Suprapubic skin (tissue), 3 donors: ENCODE data around the gene RAB40A.

Experiments
- POLR2A ChIP-seq, 2 donors: fragments of 450-650 bp; IDR thresholded peaks; one replicate each; pipeline ENCODE4 v1.6.1; 2017; ENCODE audit warnings: antibody characterized with exemption in 2 of 2, mild to moderate bottlenecking in 2 of 2, moderate library complexity in 2 of 2
- TF ChIP-seq, protein P1 (sequence below), 2 donors: fragments of 200-600 bp in 1 of 2; fragments of 450-650 bp in 1 of 2; sonication (generic) in 1 of 2; IDR thresholded peaks; one replicate each; pipeline ENCODE4 v1.5.1; 2016 to 2019; ENCODE audit warnings: antibody characterized with exemption in 2 of 2, mild to moderate bottlenecking in 1 of 2, moderate library complexity in 1 of 2

DNA sequence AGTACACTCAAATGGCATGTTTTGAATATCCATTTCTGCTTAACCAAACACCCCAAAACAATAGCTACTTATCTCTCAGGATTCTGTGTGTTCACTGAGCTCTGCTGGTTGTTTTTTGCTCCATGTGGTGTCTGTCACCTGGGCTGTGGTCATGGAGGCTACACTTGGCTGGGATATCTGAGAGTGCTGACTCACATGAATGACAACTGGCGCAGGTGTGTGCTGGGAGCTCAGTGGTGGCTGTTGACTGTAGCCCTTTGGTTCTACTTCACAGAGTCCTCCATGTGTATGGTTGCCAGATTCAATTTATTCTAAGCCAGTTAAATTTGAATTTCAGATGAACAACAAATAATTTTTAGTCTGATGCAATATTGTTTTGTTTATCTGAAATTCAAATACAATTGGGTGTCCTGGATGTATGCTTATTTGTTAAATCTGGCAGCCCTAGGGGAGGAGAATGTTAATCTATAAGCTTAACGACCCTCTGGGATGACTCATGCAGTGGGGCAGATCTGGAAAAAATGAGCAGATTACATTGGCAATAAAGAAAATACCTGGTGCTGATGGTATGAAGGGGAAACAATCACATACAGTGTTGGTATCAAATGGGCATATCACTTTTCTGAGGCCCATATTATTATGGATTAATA, 37.8 kb upstream of the RAB40A start:
- TF ChIP-seq, protein P1, sequence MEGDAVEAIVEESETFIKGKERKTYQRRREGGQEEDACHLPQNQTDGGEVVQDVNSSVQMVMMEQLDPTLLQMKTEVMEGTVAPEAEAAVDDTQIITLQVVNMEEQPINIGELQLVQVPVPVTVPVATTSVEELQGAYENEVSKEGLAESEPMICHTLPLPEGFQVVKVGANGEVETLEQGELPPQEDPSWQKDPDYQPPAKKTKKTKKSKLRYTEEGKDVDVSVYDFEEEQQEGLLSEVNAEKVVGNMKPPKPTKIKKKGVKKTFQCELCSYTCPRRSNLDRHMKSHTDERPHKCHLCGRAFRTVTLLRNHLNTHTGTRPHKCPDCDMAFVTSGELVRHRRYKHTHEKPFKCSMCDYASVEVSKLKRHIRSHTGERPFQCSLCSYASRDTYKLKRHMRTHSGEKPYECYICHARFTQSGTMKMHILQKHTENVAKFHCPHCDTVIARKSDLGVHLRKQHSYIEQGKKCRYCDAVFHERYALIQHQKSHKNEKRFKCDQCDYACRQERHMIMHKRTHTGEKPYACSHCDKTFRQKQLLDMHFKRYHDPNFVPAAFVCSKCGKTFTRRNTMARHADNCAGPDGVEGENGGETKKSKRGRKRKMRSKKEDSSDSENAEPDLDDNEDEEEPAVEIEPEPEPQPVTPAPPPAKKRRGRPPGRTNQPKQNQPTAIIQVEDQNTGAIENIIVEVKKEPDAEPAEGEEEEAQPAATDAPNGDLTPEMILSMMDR (IDR thresholded peaks at IDR 0.05) = no peak
- no peak for TF ChIP-seq POLR2A (IDR thresholded peaks at IDR 0.05)
